Midbrain (tissue), 1 donor: ENCODE data around the gene MTHFD1L.

Experiments
- DNase-seq: peaks from one replicate; lab custom pipeline; 2025; lab: John Stamatoyannopoulos, UW

Gene MTHFD1L

DNA sequence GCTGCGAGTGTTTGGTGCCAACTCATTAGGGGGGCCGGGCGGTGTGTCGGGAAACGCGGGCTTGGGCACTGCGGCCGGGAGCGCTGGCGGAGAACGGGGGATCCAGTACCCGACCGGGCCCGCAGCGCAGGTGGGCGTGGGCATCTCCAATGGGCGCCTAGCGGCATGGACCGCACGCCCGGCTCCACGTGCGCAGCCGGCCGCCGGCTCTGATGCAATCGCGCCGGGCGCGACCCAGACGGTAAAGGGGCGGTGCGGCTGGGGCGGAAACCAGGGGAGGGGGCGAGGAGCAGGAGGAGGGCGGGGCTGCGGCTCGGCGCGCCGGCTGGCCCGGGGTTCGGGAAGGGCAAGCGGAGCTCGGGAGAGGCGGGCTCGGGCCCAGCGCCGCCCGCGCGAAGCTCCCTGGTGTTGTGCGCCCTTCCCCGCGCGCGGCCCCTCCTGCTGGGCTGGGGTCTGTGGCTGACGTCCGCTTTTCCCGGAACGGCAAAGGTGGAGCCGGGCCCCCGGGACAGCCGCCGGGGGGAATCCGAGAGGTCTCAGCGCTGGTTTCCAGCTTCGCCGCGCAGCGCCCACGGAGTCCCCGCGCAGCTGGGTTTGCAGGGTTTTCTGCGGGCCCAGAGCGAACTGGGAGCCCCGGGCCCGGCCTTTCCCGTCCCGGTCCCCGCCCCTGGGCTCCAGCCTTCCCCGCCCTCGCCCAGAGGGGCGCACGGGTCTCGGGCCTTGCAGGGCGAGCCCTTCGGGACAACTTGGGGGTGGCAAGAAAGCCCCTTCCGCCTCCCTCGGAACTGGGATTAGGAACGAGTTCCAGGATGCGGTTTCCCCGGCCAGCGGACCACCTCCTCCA, 867 bp downstream of the MTHFD1L start:
- DNase-seq: peak; percentile 70

DNA sequence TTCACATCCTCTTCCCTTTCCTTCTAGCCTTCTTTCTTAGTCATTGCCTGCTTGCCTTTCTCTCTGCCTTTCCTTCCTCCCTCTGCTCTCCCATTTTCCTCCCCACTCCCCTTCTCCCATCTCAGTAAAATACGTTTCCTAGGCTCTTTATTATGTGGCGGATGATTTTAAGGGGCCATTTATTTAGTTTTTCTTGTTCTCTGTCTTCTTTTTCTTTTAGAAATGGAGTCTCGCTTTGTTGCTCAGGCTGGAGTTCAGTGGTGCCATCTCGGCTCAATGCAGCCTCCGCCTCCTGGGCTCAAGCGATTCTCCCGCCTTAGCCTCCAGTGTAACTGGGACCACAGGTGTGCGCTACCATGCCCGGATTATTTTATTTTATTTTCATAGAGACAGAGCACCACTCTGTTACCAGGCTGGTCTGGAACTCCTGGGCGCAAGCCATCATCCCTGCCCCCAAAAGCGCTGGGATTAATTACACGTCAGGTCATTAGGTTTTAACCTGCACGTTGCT, 1.5 kb downstream of the MTHFD1L start:
- no peak for DNase-seq

DNA sequence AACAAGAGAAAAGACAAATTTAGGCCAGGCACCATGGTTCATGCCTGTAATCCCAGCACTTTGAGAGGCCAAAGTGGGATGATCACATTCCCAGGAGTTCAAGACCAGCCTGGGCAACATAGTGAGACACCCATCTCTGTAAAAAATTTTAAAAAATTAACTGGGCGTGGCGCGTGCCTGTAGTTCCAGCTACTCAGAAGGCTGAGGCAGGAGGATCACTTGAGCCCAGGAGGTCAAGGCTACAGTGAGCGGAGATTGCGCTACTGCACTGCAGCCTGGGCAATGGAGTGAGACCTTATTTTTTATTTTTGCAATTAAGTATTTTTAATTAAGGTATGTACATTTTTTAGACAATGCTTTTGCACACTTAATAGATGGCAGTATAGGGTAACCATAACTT, 3.3 kb downstream of the MTHFD1L start:
- no peak for DNase-seq

DNA sequence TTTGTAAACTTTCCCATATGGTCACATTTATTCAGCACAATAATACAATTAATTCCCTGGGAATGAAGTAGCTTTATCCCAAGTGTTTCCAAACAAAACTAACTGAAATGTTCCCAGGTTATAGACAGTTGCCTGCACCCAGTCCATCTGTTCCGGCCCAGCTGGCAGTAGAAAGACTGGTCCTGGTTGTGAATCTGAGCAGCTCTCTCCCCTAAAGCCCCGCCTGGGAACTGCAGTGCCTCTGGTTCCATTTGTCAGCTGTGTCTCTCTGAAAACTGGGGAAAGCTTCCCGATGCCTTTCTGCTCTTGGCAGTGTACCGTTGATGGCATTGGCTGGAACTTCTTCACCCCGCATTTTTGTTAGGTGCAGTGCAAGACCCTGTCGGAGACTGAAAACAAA, 8.7 kb downstream of the MTHFD1L start:
- no peak for DNase-seq

DNA sequence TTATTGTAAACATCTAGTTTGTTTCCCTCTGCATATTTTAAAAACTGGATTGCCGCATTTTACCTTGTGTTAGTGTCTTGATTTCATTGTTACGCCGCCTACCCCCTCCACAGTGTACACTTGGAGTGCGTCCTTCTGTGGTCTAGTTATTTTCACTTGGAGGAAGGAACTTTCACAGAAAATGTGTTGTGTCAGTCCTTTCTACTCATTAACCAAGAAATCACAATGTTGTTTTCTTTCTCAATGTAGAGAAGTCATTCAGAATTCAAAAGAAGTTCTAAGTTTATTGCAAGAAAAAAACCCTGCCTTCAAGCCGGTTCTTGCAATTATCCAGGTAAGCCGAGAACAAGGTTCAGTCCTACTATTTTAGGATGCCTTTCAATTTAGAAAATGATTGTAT, 10.3 kb downstream of the MTHFD1L start:
- DNase-seq: no peak

DNA sequence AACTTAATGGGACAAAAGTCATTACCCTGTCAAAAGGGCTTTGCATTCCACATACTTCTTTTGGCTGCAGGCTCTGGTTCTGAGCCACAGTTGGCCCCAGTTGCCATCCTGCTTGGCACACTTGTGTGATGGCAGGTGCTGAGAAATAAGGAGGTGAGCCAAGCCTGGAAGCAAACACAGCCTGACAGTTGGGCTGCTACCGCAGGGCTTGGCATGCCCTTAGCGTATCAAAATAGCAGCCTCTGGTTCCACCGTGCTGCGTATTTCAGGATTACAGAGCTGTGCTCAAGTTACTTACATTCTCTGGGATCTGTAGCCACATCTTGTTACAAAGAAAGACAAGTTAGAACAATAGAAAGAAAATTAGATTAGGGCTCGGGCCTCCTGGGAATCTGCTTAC, 11.1 kb downstream of the MTHFD1L start:
- DNase-seq: peak; percentile 19

DNA sequence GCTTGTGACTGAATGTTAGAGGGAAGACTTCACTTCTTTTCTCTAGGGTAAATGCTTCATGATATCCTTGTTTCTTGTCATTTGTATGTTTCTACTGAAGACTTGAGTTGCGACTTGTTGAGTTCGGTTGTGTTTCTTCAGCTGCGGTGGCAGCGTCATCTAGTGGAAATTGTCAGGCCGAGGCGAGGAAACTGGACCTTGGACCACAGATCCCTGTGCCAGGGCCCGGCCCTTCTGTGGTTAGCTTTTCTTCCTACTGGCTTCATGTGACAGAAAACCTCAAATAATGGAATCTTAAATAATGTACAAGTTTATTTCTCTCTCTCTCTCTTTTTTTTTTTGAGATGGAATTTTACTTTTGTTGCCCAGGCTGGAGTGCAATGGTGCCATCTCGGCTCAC, 12.4 kb downstream of the MTHFD1L start:
- no peak for DNase-seq

DNA sequence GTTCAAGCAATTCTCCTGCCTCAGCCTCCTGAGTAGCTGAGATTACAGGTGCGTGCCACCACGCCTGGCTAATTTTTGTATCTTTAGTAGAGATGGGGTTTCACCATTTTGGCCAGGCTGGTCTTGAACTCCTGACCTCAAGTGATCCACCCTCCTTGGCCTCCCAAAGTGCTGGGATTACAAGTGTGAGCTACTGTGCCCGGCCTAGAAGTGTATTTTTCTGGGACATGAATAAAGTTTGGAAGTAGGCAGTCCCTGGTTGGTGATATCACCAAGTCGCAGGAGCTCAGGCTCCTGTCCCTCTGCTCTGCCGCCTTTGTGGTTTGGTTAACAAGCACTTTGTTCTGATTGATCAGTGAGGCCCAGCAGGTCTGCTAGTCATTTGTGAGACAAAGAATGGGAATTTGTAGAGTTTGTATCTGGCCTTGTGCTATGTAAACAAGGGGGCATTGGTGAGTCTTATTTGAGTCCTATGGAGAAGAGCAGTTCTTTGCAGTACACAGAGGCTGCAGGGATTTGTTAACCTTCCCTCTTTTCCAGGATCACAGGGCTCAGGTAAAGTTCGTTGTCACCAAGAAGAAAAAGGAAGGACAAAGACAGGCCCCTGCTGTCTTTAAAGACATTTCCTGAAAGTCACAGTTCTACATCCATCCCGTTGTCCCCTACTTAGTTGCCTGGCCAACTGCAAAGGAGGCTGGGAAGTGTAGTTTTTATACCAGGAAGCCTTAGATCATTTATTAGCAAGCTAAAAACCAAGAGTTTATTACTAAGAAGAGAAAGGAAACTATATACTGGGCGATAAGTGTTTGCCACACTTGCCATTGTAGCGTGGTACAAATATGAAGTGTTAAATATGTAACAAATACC, 13.1 kb downstream of the MTHFD1L start:
- DNase-seq: no peak

DNA sequence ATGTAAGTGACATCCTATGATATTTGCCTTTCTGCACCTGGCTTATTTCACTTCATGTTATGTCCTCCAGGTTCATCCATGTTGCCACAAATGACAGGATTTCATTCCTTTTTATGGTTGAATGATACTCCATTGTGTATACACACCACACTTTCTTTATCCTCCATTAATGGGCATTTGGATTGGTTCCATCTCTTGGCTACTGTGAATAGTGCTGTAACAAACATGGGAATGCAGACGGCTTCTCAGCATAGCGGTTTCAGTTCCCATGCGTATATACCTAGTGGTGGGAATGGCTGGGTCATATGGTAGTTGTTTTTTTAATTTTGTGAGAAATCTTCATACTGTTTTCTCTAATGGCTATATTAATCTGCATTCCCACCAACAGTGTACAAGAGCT, 14.8 kb downstream of the MTHFD1L start:
- no peak for DNase-seq

DNA sequence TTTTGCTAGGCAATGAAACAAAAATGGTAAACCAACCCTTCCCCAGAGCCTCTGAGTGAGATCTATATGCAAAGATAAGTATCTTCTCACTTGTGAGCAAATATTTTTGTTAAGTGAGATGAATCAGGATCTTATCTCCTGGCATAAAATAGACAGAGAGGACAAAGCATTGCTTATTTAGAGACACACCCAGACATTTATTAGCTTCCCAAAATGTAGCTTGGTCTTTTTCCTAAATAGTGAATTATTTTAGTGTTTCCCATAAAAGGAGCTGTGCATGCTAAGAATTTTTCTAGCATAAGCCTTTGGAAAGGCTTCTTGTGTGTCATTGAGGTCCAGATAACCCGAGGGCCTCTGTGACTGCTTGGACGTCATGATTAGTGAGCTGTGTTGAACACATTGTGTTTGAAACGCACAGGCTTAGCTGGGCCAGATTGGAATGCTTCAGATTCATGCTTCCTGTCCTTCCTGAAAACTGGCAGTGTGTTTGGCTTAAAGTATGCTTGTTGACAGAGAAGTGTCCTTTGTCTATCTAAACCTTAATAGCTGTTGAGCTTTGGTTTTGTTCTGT, 16.5 kb downstream of the MTHFD1L start:
- peak; percentile 22 for DNase-seq

DNA sequence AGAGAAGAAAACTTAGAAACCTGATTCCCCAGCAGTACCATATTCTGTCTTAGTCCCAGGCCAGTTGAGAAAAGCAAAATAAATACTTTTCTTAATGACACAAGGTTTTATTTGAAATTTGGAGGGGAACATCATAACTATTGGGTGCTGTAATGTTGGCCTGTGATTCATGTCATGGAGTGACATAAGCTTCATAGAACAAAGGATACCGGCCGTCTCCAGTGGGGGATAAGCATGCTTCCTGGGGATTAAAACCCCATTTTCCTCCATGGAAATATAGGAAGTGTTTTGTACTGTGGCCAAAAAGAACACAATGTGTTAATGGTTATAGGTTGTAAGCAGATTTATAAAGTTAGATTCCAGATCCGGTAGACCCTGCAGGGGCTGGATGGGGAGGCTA, 18.0 kb downstream of the MTHFD1L start:
- no peak for DNase-seq

DNA sequence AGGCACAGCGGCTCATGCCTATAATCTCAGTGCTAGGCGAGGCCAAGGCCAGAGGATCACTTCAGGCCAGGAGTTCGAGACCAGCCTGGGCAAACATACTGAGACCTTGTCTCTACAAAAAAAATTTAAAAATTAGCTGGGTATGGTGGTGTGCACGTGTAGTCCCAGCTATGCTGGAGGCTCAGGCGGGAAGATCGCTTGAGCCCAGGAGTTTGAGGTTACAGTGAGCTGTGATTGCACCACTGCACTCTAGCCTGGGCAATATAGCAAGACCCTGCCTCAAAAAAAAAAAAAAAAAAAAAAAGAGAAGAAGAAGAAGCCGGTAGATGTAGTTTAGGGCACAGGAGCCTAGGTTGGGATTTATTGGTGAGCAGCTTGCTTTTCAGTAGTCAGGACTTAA, 20.7 kb downstream of the MTHFD1L start:
- no peak for DNase-seq

DNA sequence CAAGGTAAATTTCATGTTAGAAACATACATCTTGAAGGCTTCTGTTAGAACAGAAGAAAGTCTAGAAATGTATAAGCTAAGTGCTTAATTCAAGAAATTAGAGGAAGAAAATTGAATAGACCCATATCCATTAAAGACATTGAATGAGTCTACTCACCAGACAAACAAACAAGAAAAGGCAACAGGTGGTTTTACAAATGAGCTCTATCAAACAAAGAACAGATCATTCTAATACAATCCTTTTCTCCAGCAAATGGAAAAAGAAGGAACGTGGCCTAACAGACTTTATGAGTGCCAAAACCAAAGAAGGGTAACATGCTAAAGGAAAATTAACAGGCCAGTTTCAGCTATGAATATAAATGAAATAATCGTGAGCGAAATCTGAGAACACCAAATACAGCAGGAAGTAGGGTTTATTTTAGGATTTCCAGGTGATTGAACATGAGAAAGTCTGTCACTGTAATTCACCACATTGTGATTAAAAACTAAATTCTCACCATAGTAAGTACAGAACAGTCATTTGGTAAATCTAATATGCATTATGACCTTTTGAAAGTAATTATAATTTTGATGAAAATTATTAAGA, 22.6 kb downstream of the MTHFD1L start:
- DNase-seq: no peak

DNA sequence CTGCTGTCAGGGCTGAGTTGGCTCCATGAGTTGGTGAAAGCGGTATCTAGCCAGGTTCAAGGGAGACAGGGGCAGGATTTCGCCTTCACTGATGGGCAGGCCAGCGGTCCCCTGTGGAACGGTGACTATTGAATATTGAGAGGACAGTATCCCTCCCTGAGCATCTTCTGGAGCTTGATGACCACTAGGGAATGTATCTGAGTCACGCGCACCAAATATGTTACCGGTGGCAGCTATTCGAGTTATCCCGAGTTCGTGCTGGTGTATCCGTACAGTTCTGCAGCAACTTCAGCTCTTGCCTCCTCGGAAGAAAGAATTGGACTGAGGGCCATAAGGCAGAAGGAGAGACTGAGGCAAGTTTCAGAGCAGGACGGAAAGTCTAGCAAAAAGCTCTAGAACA, 24.8 kb downstream of the MTHFD1L start:
- DNase-seq: no peak

DNA sequence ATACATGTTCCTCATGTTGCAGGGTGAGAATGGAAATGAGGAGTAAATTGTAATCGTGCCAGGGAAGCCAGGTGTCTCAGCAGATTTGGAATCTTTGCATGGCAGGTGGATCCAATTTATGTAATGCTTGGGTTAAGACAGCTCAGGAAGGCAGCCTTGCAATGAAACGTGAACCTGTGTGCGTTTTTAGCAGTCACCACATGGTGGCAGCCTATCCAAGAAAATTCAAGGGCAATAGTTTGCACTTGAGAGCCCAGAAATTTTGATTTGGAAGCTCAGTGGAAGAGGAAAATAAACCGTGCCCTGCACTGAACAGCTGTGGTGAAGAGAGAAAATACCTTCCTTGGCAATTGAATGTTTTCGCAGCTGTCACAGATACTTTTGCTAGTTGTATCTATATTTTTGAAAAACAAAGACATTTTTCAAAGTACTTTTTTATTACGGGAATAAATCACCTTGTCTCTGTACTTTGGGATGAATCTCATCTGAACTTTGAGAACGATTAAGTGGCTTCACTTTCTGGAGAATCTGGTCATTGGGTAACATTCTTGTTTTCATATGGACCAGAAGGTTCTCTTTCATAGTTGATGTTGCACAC, 26.5 kb downstream of the MTHFD1L start:
- DNase-seq: peak; percentile 84

DNA sequence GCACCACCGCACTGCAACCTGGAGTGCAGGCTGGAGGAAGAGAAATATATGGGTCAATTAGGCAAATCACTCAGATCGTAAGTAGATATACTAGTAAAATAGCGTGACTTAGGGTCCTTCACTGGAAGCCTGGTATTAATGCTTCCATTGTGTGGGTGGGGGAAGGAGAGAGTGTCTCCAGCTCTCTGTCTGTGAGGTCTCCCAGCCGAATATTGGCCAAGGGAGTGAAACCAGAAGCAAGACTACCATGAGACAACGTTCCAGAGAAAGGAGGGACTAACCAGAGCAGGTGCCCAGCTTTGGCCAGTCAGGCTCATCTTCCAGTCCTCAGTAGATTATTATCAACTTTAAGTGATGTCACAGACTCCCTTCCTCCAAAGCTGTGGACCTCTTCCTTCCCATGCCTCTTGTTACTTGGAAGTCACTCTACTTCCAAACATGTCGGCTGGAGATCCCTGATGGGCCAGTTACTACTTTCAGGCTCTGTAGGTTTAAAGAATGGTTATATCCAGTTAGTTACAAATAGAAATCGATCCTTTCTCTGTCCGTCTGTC, 28.8 kb downstream of the MTHFD1L start:
- no peak for DNase-seq

DNA sequence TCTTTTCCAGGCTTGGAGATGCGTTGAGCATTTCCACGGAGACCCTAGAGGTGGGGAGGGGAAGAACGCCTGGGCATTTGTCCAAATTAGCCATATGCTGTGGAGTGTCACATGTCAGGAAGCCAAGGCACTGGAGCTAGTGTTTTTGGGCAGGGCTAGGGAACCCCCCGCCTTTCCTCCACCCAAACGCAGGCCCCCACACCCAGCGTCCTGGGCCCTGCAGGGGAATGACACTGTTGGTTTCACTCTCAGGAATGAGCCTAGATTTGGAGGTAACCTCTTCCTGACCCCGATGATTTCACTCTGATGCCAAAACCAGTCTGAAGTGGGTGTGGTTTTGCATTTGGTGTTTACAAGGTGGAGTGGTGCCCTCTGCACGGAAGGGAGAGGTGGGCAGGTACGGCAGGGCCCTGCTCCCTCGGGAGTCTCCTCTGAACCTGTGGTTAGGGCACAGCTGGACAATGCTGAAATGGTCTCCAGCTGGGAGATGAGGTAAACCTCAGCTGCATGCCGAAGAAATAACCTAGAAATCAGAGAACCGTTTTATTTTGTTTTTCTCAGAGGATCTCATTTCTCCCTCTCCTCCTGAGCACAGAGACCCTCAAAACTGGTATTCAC, 29.5 kb downstream of the MTHFD1L start:
- no peak for DNase-seq

DNA sequence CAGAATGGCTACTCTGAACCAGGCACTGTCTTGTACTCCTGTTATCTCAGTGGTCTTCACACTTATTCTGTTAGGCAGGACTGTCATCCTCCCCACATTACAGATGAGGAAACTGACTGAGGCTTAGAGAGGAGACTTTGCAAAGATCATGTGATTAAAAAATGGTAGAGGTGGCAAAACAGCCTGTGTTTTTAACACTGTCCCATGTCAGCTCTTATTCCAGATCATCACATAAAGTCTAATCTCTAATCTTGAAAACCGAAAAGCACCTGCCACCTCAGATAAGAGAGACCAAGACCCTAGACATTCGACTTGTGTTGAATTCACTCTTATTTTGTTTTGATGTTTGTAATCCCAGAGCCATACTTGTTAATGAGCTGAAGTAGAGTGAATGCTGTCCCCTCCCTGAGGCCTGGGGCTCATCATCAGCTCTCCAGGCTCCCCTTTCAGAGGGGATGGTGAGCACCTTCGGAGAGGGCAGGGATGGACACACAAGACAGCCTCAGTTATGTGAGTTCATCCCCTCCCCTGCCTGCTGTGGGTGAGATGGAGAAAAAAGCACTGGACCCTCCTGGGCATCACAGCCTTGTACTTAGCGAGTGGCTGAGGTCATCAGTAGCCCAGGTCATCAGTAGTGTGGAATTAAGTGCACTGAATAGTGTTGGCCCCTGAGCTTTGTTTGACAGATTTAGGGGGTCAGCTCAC, 30.6 kb downstream of the MTHFD1L start:
- DNase-seq: no peak

DNA sequence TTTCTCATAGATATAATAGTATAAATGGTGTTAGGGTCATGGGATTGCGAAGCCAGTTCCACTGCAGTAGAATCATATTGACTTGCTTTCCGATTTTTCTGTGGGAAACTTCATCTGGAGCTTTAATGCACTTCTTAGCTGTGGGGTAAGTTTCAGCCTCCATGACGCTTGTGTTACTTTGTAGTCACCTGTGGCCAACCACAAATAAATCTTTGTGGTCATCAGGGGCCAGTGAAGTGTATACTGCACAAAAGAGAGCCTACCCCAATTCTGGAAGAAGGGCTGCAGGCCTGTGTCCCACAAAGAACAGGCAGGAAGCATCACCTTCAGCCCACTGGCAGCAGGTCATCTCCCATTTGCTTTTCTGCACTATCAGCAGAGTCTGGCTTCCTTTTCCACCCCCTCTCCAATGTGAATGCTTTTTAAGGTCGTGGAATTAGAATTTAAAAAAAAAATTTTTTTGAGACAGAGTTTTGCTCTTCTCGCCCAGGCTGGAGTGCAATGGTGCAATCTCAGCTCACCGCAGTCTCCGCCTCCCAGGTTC, 32.0 kb downstream of the MTHFD1L start:
- no peak for DNase-seq
